Occipital lobe (tissue), 2 donors: Measurements from ENCODE around the gene CPA3. TPM values are rescaled to one million over a fixed set of nuclear protein-coding genes. Genes with fewer than 3 reads are reported as not detected.

Source experiments
- DNase-seq: peaks from one replicate; lab custom pipeline; 2025; lab: John Stamatoyannopoulos, UW
- total RNA-seq: library from RNA; depleted of rRNA; stranded (reverse); fragments of >200 nt; gene quantifications from one replicate; pipeline ENCODE4 v1.2.3, GENCODE V29; 2014

The CPA3 gene
- total RNA-seq, 1 donor from 2014 or later, result not detected

DNA sequence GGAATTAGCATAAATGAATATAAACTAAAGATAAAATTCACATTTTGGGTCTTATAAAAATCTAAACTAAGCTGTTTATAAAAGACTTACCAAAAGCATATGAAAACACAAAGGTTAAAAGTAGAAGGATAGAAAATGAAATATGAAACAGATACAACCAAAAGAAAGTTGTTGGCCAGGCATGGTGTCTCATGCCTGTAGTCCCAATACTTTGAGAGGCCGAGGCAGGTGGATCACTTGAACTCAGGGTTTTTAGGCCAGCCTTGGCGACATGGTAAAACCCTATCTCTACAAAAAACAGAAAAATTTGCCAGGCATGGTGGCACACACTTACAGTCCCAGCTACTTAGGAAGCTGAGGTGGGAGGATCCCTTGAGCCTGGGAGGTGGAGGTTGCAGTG is 51.0 kb downstream of the CPA3 start:
- no peak for DNase-seq

DNA sequence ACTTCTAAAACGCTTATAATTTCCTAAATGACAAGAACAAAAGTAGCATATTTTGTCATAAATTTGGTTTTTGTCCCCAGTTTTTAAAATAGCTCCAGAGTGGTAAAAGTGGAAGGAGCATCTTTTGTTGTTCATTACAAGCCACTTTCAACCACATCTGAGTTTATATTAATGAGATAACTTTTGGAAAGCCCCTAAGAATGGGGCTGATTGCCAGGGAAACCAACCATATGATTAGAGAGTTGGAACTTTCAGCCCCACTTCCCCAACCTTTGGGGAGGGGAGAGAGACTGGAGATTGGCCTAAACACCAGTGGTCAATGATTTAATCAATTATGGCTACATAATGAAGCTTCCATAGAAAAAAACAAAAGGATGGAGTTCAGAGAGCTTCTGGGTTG is 57.4 kb downstream of the CPA3 start:
- DNase-seq, result no peak

DNA sequence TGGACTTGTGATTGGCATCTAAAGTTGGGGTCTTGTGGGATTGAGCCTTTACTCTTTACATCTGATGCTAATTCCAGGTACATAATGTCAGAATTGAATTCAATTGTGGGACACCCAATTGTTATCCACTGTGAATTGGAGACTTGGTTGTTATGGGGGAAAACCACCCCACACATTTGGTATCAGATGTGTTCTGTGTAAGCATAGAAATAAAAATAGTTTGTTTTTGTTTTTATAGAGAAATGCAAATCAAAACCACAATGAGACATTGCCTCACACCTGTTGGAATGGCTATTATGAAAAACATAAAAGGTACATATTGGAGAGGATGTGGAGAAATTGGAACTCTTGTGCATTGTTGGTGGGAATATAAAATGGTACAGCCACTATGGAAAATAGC is 58.5 kb downstream of the CPA3 start:
- DNase-seq, result no peak

DNA sequence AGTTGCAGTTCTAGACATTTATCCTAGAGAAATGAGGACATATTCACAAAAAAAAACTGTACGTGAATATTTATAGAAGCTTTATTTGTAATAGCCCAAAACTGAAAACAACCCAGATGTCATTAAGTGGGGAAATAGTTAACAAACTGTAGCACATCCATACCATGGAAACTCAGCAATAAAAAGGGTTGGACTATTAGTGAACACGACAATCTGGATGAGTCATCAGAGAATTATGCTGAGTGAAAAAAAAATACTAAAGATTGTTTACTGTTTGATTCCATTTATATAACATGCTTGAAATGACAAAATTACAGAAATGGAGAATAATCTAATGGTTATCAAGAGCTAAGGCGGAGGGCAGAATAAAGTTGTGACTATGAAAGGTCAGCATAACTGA is 59.5 kb downstream of the CPA3 start:
- no peak for DNase-seq

DNA sequence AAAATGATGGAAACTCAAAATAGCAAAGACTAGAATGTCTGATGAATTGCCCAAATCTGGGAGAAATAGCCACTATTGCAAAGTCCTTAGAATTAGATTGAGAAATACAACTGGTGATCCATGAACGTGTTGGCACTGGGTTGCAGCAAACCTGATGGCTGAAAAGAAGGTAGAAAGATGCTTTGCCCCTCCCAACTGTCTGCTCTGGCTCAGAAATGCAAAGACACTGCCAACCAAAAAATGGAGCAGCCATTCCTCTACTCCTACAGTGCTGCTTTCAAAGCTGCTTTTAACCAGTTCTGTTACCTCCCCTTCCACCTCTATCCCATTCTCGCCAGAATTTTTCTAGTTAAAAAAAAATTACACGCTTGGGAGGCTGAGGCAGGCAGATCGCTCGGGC is 60.7 kb downstream of the CPA3 start:
- DNase-seq, result no peak

DNA sequence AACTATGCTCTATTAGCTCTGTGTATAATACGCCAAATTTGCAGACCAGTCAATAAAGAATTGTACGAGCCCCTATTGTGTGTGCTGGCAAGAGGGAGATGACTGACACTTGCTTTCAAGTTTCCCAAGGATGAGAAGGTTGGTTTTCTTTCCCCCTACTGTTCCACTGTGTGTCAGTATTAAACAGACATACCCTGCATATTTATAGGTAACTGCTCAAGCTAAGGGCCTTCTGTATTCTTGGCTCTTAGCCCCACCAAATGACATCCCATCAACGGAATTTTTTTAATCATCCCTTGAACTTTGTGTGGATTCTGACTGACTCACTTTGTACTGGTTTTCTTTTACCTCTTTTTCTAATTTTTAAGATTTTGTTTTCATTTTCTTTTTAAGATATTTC is 65.7 kb downstream of the CPA3 start:
- no peak for DNase-seq

DNA sequence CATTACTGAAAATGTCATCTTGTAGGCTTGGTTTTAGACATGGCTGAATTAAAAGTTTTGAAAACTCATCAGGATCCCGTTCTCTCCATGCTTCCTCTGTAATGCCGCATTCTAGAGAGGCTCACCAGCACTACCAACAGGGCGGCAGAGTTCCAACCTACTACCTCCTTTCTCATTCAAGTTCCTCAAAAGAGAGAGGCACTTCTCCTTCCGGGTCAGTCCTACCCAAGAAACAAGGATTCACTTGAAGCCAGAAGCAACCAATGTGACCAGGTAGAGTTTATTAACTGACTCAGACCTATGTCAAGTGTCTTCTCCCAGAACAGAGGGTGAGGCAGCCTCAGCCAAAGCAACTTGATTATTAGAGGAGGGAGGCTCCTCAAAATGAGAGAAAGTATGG is 66.5 kb downstream of the CPA3 start:
- no peak for DNase-seq

DNA sequence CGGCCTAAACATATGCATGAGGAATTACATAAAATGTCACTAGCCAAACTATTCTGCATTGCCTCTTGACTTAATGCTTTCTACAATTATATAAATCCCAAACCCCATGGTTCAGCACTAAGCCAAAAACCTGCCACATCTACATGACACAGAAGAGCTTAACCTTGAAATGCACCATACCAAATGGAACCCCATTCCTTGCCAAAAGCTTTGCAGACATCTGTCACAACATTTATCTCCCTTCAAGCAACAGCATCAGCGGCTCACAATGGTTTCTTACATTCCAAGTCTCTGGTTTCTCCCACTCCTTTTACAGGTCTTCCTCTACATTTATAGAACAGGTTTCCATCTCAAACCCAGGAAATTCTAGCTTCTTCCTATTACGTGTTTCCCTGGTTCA is 67.9 kb downstream of the CPA3 start:
- no peak for DNase-seq

DNA sequence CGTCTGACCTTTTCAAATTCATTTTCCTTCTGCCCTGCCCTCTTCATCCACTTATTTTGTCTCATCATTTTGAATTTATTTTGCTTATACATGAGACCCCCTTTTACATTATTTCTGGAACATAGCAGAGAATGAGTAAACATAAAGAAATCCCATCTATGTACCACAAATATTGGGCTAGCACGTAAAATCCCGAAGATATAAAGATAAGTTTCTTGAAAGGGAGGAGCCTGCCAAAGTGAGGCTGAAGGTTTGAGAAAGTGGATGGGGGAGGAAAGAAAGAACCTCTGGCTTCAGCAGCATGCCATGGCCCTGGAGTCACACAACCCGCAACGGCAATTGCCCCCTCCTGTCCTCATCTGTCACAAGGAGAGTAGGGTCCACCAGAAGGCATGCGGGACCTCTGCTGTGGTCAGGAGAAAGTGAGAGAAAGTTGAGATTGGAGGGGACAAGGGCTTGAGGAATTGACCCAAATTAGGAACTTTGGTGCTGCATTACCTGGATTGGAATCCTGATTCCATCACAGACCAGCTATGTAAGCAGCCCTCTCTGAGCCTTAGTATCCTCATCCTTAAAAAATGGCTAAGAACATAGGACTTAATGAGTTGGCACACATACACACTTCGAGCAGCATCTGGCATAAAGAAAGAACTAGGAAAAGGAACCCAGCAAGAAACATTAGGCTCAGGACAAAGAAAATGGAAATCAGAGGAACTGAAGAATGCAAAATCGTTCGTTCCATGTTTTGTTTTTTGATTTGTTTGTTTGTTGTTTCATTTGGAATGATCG is 72.6 kb downstream of the CPA3 start:
- no peak for DNase-seq

DNA sequence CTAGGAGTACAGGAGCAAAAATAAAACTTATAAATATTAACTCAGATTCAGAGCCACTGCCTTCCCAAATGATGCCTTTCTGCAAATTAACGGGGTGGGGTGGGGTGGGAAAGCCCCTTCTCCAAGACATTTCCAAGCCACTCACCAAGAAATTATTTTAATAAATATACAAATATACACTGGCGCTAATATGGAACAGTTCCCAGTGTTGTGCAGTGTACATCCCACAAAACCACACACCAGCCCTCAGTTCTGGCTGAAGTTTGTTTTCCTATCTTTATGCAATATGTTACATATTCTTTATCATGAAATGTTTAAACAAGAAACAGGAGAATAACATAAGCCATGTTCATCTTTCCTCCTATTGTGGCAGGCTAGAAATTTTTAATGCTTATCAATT is 73.2 kb downstream of the CPA3 start:
- DNase-seq, result no peak

DNA sequence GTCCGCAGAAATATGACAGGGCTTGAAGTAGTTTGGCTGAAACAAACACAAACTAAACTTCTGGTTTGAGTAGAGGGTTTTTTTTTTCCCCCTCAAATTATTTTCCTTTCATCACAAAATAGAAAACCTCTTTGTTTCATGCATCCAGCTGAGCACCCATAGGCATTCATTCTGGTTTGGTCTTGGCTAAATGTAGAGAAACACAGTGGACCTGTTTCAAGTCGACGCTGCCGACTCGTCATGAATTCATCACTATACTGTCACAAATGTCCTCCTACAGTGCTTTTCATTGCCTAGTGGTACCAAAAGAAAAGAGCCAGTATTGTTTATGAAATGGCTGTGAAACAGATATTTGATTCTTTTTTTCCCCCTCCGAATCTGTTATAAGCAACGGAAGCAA is 73.8 kb downstream of the CPA3 start:
- DNase-seq, result no peak

DNA sequence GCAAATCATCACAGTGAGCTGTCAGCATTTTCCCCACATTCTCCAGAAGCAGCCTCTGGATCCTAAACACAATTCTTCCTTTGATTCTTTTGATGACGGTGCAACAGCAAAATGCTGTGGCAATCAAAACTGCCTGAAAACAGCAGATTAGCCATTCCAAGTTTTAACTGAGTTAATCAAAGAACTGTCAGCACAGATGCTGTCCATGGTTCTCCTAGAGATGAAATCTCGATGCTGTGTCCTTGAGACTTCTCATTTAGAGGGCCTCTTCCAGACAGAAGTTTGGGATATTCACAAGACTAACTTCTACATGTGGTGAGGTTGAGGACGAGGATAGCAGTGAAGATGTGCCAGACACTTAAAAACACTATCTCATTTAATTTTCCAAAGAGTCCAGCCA is 75.9 kb downstream of the CPA3 start:
- DNase-seq, result no peak

DNA sequence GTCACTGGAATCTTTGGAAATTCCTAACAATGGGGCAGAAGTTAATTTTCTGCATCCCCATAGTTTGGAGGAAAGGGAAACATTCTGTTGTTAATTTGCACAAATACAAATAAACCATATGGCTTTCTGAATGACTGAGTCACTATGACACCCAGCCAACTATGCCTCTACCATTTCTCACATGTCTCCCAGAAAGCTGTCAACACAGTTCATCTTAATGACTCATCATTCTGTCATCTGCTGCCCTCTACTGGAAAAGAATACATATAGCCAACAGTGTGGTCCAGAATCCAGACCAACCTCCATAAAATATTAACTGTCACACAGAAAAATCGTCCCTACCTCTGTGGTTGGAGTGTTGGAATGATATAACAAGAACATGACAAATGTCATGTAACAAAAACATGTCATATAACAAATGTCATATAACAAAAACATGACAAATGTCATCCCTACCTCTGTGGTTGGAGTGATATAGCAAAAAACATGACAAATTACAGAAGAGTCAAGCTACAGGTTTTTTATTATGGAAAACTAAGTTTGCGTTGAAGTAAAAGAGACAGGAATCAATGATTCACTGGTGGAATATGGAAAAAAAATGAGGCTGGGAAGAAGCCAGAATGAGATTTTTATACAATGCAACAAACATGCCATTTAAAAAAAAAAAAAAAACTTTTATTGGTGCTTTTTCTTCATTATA is 78.6 kb downstream of the CPA3 start:
- DNase-seq, result no peak

DNA sequence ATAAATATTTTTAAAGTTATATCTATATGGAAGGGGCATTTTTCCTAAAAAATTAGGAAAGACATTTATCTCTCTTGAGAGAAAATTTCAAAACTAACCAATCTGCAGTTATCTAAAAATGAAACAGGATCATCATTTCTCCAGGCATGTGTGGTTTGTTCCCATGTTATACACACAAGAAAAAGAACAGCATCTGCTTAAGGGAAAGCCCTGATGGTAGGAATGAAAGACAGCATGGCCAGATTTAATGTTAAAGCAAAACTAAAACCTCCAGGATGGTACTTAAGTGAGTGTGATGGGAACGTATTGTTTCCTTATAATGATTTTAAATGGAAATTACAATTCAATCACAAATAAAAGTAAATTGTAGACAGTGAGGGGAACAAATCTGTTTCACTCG is 80.0 kb downstream of the CPA3 start:
- DNase-seq, result no peak

Other genes with a start within 250 kb of the CPA3 start
- 2.0 TPM for gene AGTR1, start 167.4 kb upstream of the CPA3 start, total RNA-seq
- gene CPB1, start 37.5 kb upstream of the CPA3 start, total RNA-seq, result not detected
- 5.1 TPM for gene GYG1, start 126.2 kb downstream of the CPA3 start, total RNA-seq
- gene HLTF, start 221.2 kb downstream of the CPA3 start, total RNA-seq, result 115 TPM